Stomach (tissue), 9 donors: Measurements from ENCODE around the gene DESI1. TPM values are rescaled to one million over a fixed set of nuclear protein-coding genes. Genes with fewer than 3 reads are reported as not detected.

ENCODE experiments used
- DNase-seq, 2 donors: peaks; one replicate each; pipeline versions ENCODE4 v3.0.0 to v3.0.0-alpha.2; 2013 to 2019
- H3K27ac ChIP-seq, 5 donors: fragments of 200-600 bp in 4 of 5; sonication (generic) in 4 of 5; one replicate each; pipeline ENCODE4 v1.5.1; 2013 to 2019; ENCODE audit warnings: mild to moderate bottlenecking in 1 of 5, moderate library complexity in 1 of 5
- H3K27me3 ChIP-seq, 3 donors: fragments of 200-600 bp; sonication (generic); one replicate each; pipeline ENCODE4 v1.5.1; 2017 to 2019; ENCODE audit warnings: mixed run types in 1 of 3
- H3K36me3 ChIP-seq, 4 donors: fragments of 200-600 bp; sonication (generic); 1 replicate in 3 of 4; 2 replicates in 1 of 4; pipeline ENCODE4 v1.5.1; 2016 to 2019
- H3K4me1 ChIP-seq, 4 donors: fragments of 200-600 bp; sonication (generic); one replicate each; pipeline ENCODE4 v1.5.1; 2016 to 2019
- H3K4me3 ChIP-seq, 4 donors: fragments of 200-600 bp; sonication (generic) in 3 of 4; one replicate each; pipeline ENCODE4 v1.5.1; 2016 to 2019; ENCODE audit warnings: mild to moderate bottlenecking in 1 of 4
- H3K9me3 ChIP-seq, 4 donors: fragments of 200-600 bp; sonication (generic); one replicate each; pipeline ENCODE4 v1.5.1; 2016 to 2019
- EP300 ChIP-seq: sonication (generic); formaldehyde crosslinking; IDR thresholded peaks from one replicate; pipeline ENCODE4 v1.6.1; 2017; ENCODE audit warnings: antibody characterized with exemption
- POLR2A ChIP-seq, 4 donors: fragments of 450-650 bp; IDR thresholded peaks; one replicate each; pipeline ENCODE4 v1.6.1; 2016; ENCODE audit warnings: antibody characterized with exemption in 4 of 4, control low read depth in 2 of 4, mild to moderate bottlenecking in 1 of 4, moderate library complexity in 1 of 4
- POLR2AphosphoS5 ChIP-seq, 3 donors: sonication (generic); formaldehyde crosslinking; IDR thresholded peaks; one replicate each; pipeline ENCODE4 v1.6.1; 2016; ENCODE audit warnings: antibody characterized with exemption in 3 of 3
- WGBS, 5 donors: extraction: QIAGEN DNeasy Blood & Tissue Kit in 3 of 5; methylation state at CpG; one replicate each; pipeline versions ENCODE4 v1.1.5 to v1.1.7; 2013 to 2018; 5-methylcytosine and 5-hydroxymethylcytosine counted together
- intact Hi-C: fragments of 100-400 bp; cut with DNase I; formaldehyde crosslinking; loops from one replicate; pipeline ENCODE4 v1.15.1; 2023; ENCODE audit warnings: low total_unique reads
- polyA plus RNA-seq, 3 donors: library from polyadenylated mRNA; stranded (reverse); fragments of 200-250 nt; gene quantifications; one replicate each; pipeline ENCODE4 v1.2.3, GENCODE V29; 2013
- total RNA-seq, 5 donors: library from RNA; depleted of rRNA; stranded (reverse); fragments of >200 nt; gene quantifications; one replicate each; pipeline versions ENCODE4 v1.1.0 to v1.2.3, GENCODE V29; 2014 to 2016
- TF ChIP-seq, protein P1 (sequence below), 7 experiments: fragments of 450-650 bp in 4 of 7; fragments of 200-600 bp in 3 of 7; sonication (generic) in 3 of 7; IDR thresholded peaks; one replicate each; pipeline ENCODE4 v1.5.1; 2016 to 2019; ENCODE audit warnings: antibody characterized with exemption in 7 of 7, control low read depth in 2 of 7, mild to moderate bottlenecking in 1 of 7
- donor health status: healthy with polysubstance abuse.
- donor health status: Bipolar disorder and iron deficiency.
- donor health status: healthy.

Gene DESI1
- total and polyA plus RNA-seq, 8 donors, result 10.4 to 39.7 (median 15.8) TPM

- WGBS, 5 donors, result 74 to 84% (median 83%) methylated on average over 3 of the region's 3 CpGs
- no peak overlapping the region for H3K27ac ChIP-seq
- no peak for TF ChIP-seq POLR2AphosphoS5 (IDR thresholded peaks at IDR 0.05)
- TF ChIP-seq POLR2A (IDR thresholded peaks at IDR 0.05), result no peak
- TF ChIP-seq EP300, result no peak
- TF ChIP-seq, protein P1, sequence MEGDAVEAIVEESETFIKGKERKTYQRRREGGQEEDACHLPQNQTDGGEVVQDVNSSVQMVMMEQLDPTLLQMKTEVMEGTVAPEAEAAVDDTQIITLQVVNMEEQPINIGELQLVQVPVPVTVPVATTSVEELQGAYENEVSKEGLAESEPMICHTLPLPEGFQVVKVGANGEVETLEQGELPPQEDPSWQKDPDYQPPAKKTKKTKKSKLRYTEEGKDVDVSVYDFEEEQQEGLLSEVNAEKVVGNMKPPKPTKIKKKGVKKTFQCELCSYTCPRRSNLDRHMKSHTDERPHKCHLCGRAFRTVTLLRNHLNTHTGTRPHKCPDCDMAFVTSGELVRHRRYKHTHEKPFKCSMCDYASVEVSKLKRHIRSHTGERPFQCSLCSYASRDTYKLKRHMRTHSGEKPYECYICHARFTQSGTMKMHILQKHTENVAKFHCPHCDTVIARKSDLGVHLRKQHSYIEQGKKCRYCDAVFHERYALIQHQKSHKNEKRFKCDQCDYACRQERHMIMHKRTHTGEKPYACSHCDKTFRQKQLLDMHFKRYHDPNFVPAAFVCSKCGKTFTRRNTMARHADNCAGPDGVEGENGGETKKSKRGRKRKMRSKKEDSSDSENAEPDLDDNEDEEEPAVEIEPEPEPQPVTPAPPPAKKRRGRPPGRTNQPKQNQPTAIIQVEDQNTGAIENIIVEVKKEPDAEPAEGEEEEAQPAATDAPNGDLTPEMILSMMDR (IDR thresholded peaks at IDR 0.05), result no peak
- H3K36me3 ChIP-seq, result peaks cover 90 to 100% (median 100%) of the 10 kb centered on the region in 4 donors
- intact Hi-C loops, result no loop called here
- no peaks in the 10 kb centered on the region for H3K27me3 ChIP-seq
- peaks cover 0 to 6% (median 0%) of the 10 kb centered on the region in 4 donors for H3K4me1 ChIP-seq
- no peak overlapping the region for H3K4me3 ChIP-seq
- DNase-seq, result no peak
- H3K9me3 ChIP-seq, result no peaks in the 10 kb centered on the region
Measured at GRCh38 chr22:41654322-41654721, 33.5 kb upstream of the DESI1 start.

DNA sequence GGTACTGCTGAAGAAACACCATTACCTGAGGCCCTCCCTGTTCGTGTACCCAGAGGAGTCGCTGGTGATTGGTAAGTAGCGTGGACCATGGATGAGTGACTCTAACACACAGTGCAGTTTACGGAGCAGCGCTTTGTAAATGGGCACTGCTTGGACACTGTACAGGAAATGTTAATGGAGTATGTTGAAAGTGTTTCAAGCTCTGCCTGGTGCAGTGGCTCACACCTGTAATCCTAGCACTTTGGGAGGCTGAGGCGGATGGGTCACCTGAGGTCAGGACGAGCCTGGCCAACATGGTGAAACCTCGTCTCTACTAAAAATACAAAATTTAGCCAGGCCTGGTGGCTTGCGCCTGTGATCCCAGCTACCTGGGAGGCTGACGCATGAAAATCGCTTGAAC, 30.0 kb upstream of the DESI1 start:
- TF ChIP-seq, protein P1 (IDR thresholded peaks at IDR 0.05), result no peak
- TF ChIP-seq POLR2A (IDR thresholded peaks at IDR 0.05) (no peak), POLR2AphosphoS5 (IDR thresholded peaks at IDR 0.05) (no peak), EP300 (no peak)
- intact Hi-C loops, result no loop called here
- Histone ChIP-seq H3K9me3 (no peaks in the 10 kb centered on the region), H3K27ac (no peak overlapping the region), H3K4me1 (peaks cover 0 to 6% (median 0%) of the 10 kb centered on the region in 4 donors), H3K4me3 (no peak overlapping the region), H3K27me3 (no peaks in the 10 kb centered on the region), H3K36me3 (peaks cover 85 to 100% (median 99%) of the 10 kb centered on the region in 4 donors)
- no peak for DNase-seq
- 92 to 96% (median 93%) methylated on average over 11 of the region's 11 CpGs for WGBS, 5 donors

- TF ChIP-seq EP300 (no peak), POLR2AphosphoS5 (IDR thresholded peaks at IDR 0.05) (no peak), POLR2A (IDR thresholded peaks at IDR 0.05) (no peak)
- H3K9me3 ChIP-seq, result no peaks in the 10 kb centered on the region
- intact Hi-C loops, result no loop called here
- no peak overlapping the region for H3K4me3 ChIP-seq
- 93 to 100% (median 96%) methylated on average over 1 of the region's 1 CpG for WGBS, 5 donors
- H3K27ac ChIP-seq, result no peak overlapping the region
- H3K36me3 ChIP-seq, result peaks cover 84 to 100% (median 99%) of the 10 kb centered on the region in 4 donors
- DNase-seq, result no peak
- H3K27me3 ChIP-seq, result no peaks in the 10 kb centered on the region
- H3K4me1 ChIP-seq, result peaks cover 0 to 6% (median 0%) of the 10 kb centered on the region in 4 donors
Measured at GRCh38 chr22:41650229-41650628, 29.4 kb upstream of the DESI1 start.

DNA sequence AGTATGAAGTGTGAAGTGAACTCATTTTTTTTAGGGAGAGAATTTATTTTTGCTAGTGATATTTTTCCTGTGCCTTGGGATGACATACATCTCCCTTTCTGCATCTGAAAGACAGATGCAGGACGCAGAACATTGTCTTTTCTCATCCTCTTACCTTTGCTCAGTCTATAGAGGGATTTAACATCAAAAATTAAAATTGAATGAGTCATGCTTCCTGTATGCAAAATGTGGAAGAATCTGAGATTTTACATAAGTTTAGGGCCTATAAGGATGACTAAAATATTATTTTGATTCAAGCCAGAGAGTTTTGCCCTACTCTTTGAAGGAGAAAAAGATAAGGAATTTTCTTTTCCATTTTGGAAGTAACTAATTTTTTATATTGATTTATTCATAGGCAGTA, 27.6 kb upstream of the DESI1 start:
- Histone ChIP-seq H3K36me3 (peaks cover 67 to 100% (median 99%) of the 10 kb centered on the region in 4 donors), H3K4me3 (no peak overlapping the region)
- intact Hi-C loops, result no loop called here

GRCh38 chr22:41647771-41648170, 26.9 kb upstream of the DESI1 start:
- H3K4me3 ChIP-seq, result no peak overlapping the region
- H3K27ac ChIP-seq, result no peak overlapping the region
- H3K9me3 ChIP-seq, result no peaks in the 10 kb centered on the region
- DNase-seq, result no peak
- no peaks in the 10 kb centered on the region for H3K4me1 ChIP-seq
- peaks cover 67 to 100% (median 99%) of the 10 kb centered on the region in 4 donors for H3K36me3 ChIP-seq
- H3K27me3 ChIP-seq, result no peaks in the 10 kb centered on the region
- TF ChIP-seq POLR2AphosphoS5 (IDR thresholded peaks at IDR 0.05) (no peak), EP300 (no peak), POLR2A (IDR thresholded peaks at IDR 0.05) (no peak)
- TF ChIP-seq, protein P1 (IDR thresholded peaks at IDR 0.05), result no peak
- 71 to 88% (median 82%) methylated on average over 2 to 3 of the region's 3 CpGs for WGBS, 5 donors
- intact Hi-C loops, result no loop called here

More for the DNA sequence above, 27.6 kb upstream of the DESI1 start:
- H3K4me1 ChIP-seq, result peaks cover 0 to 1% (median 0%) of the 10 kb centered on the region in 4 donors
- TF ChIP-seq EP300 (no peak), POLR2A (IDR thresholded peaks at IDR 0.05) (no peak), POLR2AphosphoS5 (IDR thresholded peaks at IDR 0.05) (no peak)
- TF ChIP-seq, protein P1 (IDR thresholded peaks at IDR 0.05), result no peak
- no peaks in the 10 kb centered on the region for H3K27me3 ChIP-seq
- WGBS, 5 donors, result 91 to 100% (median 91%) methylated on average over 1 of the region's 1 CpG
- no peak overlapping the region for H3K27ac ChIP-seq
- no peaks in the 10 kb centered on the region for H3K9me3 ChIP-seq
- no peak for DNase-seq
